HepG2 (cell line): ENCODE measurements around the gene POLQ. TPM values are rescaled to one million over a fixed set of nuclear protein-coding genes. Genes with fewer than 3 reads are reported as not detected.
"Not testable (repeated sequence)": the region's sequence is repeated elsewhere in the genome, so short reads cannot be mapped to it uniquely, and the experiment has no call there.

ENCODE experiments used
- ATAC-seq: fragments of 200-7000 bp; cut with Tn5 transposase; 3 replicates; pipeline ENCODE4 v1.9.1; 2020; ENCODE audit warnings: mild to moderate bottlenecking, moderate library complexity
- BruUV-seq: library from RNA; stranded (reverse); fragments of 400-500 nt; replicated peaks from 2 replicates; lab custom pipeline; 2021; lab: Mats Ljungman, UMichigan
- CTCF ChIA-PET: fragments of 300-600 bp; formaldehyde crosslinking; extraction: SDS; loops from one replicate; lab custom pipeline; 2021; ENCODE audit warnings: low total read pairs, inconsistent platforms, low intra/inter-chr PET ratio; lab: Yijun Ruan, JAX
- POLR2A ChIA-PET: fragments of 350-600 bp; sonication (Branson Sonifier 250); formaldehyde crosslinking; loops from one replicate; lab custom pipeline; 2020; ENCODE audit warnings: antibody characterized with exemption, inconsistent platforms; lab: Yijun Ruan, JAX
- DNase-seq: peaks from one replicate; pipeline ENCODE4 v3.0.0-alpha.2; 2015; ENCODE audit warnings: low spot score
- FAIRE-seq: peaks from 3 replicates; lab custom pipeline; 2011; peaks lifted over from hg19 to GRCh38; lab: Jason Lieb, UNC
- H2AFZ ChIP-seq: one replicate; pipeline ENCODE4 v1.6.1; 2011; ENCODE audit warnings: low read length, inconsistent platforms
- H3K27ac ChIP-seq: fragments of 300-600 bp; 3 replicates; pipeline ENCODE4 v1.8.0; 2011; ENCODE audit warnings: mixed run types, mild to moderate bottlenecking, mixed read lengths, low read length, inconsistent platforms; ENCODE audit not compliant: insufficient read depth; ENCODE audit errors: extremely low read length
- H3K27me3 ChIP-seq, 2 experiments: fragments of 200-600 bp in 1 of 2; 2 replicates in 1 of 2; 3 replicates in 1 of 2; pipeline versions ENCODE4 v1.6.0 to v1.8.0; 2011; ENCODE audit warnings: low read length in 2 of 2, mild to moderate bottlenecking in 2 of 2, moderate library complexity in 2 of 2, inconsistent platforms in 1 of 2; ENCODE audit not compliant: insufficient read depth in 2 of 2, control insufficient read depth in 1 of 2
- H3K36me3 ChIP-seq, 2 experiments: fragments of 200-600 bp in 1 of 2; replicated peaks in 1 of 2; 2 replicates in 1 of 2; 3 replicates in 1 of 2; pipeline versions ENCODE4 v1.5.1 to v1.8.0; 2011; ENCODE audit warnings: low read length in 2 of 2, inconsistent platforms in 1 of 2; ENCODE audit not compliant: insufficient read depth in 2 of 2, control insufficient read depth in 1 of 2
- H3K4me1 ChIP-seq: 2 replicates; pipeline ENCODE4 v1.5.1; 2012; ENCODE audit warnings: low read length, inconsistent platforms; ENCODE audit not compliant: insufficient read depth
- H3K4me2 ChIP-seq: 2 replicates; pipeline ENCODE4 v1.6.0; 2011; ENCODE audit warnings: low read depth, low read length, inconsistent platforms
- H3K4me3 ChIP-seq, 3 experiments: fragments of 200-600 bp in 1 of 3; sonication (generic), shearing (Covaris generic) in 1 of 3; replicated peaks in 1 of 3; 2 replicates each; pipeline ENCODE4 v1.5.1; 2011 to 2016; ENCODE audit warnings: low read length in 3 of 3, inconsistent platforms in 2 of 3, low read depth in 2 of 3, mild to moderate bottlenecking in 2 of 3, control low read depth in 1 of 3, mixed read lengths in 1 of 3; ENCODE audit not compliant: insufficient read depth in 1 of 3
- H3K79me2 ChIP-seq: one replicate; pipeline ENCODE4 v1.6.1; 2011; ENCODE audit warnings: low read length, inconsistent platforms; ENCODE audit not compliant: insufficient read depth
- H3K9ac ChIP-seq: 2 replicates; pipeline ENCODE4 v1.6.0; 2011; ENCODE audit warnings: mild to moderate bottlenecking, low read depth, low read length, inconsistent platforms; ENCODE audit not compliant: insufficient read depth
- H3K9me3 ChIP-seq: 2 replicates; pipeline ENCODE4 v1.5.1; 2012; ENCODE audit warnings: mild to moderate bottlenecking, low read length
- H4K20me1 ChIP-seq: 2 replicates; pipeline ENCODE4 v1.6.0; 2011; ENCODE audit warnings: inconsistent platforms, mild to moderate bottlenecking, low read length, moderate library complexity; ENCODE audit not compliant: insufficient read depth
- MAFF ChIP-seq: IDR thresholded peaks from 2 replicates; pipeline ENCODE4 v1.6.1; 2011; ENCODE audit warnings: low read depth, low read length, improper control_type of control experiment
- MAFK ChIP-seq, 2 experiments: IDR thresholded peaks in 1 of 2; conservative IDR thresholded peaks in 1 of 2; 2 replicates each; pipeline ENCODE4 v1.6.1; 2011; ENCODE audit warnings: improper control_type of control experiment in 2 of 2, low read length in 2 of 2
- SYNCRIP ChIP-seq: fragments of 200-400 bp; formaldehyde crosslinking; IDR thresholded peaks from 2 replicates; pipeline ENCODE4 v1.6.1; 2018; ENCODE audit warnings: mild to moderate bottlenecking, low read depth, low read length; ENCODE audit not compliant: insufficient read depth
- TBX2 ChIP-seq: sonication (generic); formaldehyde crosslinking; IDR thresholded peaks from 2 replicates; pipeline ENCODE4 v1.5.0; 2020; ENCODE audit warnings: missing genetic modification reagents, mild to moderate bottlenecking, borderline replicate concordance
- ZFP90 ChIP-seq: sonication (generic); formaldehyde crosslinking; IDR thresholded peaks from 2 replicates; pipeline ENCODE4 v1.8.0; 2022; ENCODE audit warnings: missing genetic modification reagents, mild to moderate bottlenecking, inconsistent platforms, borderline replicate concordance
- ZNF260 ChIP-seq: sonication (generic); formaldehyde crosslinking; IDR thresholded peaks from 2 replicates; pipeline ENCODE4 v1.4.0; 2020; ENCODE audit warnings: missing genetic modification reagents, low read depth, mild to moderate bottlenecking, borderline replicate concordance
- WGBS: methylation state at CpG from one replicate; pipeline ENCODE4 v1.1.6; 2017; ENCODE audit warnings: low lambda C conversion rate; 5-methylcytosine and 5-hydroxymethylcytosine counted together
- in situ Hi-C: cut with HindIII; loops from 2 replicates; pipeline ENCODE4 v1.10.0; 2017; ENCODE audit warnings: low pct_unique_long_range_greater_than_20kb; ENCODE audit not compliant: extremely low pct_ligation_motif_present
- intact Hi-C: fragments of 100-400 bp; cut with micrococcal nuclease; formaldehyde crosslinking; loops from one replicate; pipeline ENCODE4 v1.10.0; 2022; ENCODE audit not compliant: unreplicated experiment
- polyA plus RNA-seq, 8 experiments: library from polyadenylated mRNA; depleted of rRNA in 3 of 8; stranded (reverse) in 7 of 8; unstranded in 1 of 8; fragments of >200 nt; fragmentation: Illumina TruSeq in 4 of 8; extraction: Trizol in 4 of 8; gene quantifications; 2 replicates each; pipeline versions ENCODE4 v1.2.1 to v1.2.3, GENCODE V29; 2011 to 2016; ENCODE audit warnings: low read depth in 4 of 8, missing spikeins in 1 of 8, mixed read lengths in 1 of 8; ENCODE audit not compliant: insufficient read depth in 1 of 8
- total RNA-seq, 5 experiments: library from RNA; depleted of rRNA; stranded (reverse); fragments of >200 nt; fragmentation: Illumina TruSeq; extraction: Trizol; gene quantifications; 2 replicates each; pipeline ENCODE4 v1.2.3, GENCODE V29; 2016; ENCODE audit warnings: low read depth in 1 of 5
- TF ChIP-seq, protein P1 (sequence below): sonication (generic); formaldehyde crosslinking; IDR thresholded peaks from 2 replicates; pipeline ENCODE4 v1.8.1; 2023; ENCODE audit warnings: mild to moderate bottlenecking, missing genetic modification reagents

Gene POLQ
- total and polyA plus RNA-seq, 2 of the 13 experiments (the other 11 are each of a cell fraction or from before 2014, with no cell fraction given), result 2.5 to 18.6 TPM

DNA sequence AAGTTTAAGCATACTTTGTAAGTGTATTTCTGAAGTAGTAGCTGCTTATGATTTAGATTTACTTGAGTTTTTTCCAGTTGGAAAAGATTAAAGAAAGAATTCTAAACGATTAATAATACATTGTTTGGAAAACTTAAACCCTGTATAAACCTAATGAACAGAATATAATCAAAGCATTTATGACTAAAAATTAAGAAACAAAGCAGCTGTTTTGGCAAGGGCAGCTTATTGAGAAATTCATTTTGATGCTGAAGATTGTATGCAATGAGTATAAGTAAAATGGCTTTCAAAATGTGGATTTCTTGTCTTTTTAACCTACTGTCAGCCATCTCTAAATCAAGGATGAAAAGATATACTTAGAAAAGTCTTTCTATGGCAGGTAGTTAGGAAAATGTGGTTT lies 140.2 kb downstream of the POLQ start (continued):
- TF ChIP-seq, protein P1, sequence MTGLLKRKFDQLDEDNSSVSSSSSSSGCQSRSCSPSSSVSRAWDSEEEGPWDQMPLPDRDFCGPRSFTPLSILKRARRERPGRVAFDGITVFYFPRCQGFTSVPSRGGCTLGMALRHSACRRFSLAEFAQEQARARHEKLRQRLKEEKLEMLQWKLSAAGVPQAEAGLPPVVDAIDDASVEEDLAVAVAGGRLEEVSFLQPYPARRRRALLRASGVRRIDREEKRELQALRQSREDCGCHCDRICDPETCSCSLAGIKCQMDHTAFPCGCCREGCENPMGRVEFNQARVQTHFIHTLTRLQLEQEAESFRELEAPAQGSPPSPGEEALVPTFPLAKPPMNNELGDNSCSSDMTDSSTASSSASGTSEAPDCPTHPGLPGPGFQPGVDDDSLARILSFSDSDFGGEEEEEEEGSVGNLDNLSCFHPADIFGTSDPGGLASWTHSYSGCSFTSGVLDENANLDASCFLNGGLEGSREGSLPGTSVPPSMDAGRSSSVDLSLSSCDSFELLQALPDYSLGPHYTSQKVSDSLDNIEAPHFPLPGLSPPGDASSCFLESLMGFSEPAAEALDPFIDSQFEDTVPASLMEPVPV (CRISPR knock-in tag), result no peak
- TF ChIP-seq TBX2 (CRISPR knock-in tag), result no peak
- TF ChIP-seq, all 625 proteins: peak for 0

DNA sequence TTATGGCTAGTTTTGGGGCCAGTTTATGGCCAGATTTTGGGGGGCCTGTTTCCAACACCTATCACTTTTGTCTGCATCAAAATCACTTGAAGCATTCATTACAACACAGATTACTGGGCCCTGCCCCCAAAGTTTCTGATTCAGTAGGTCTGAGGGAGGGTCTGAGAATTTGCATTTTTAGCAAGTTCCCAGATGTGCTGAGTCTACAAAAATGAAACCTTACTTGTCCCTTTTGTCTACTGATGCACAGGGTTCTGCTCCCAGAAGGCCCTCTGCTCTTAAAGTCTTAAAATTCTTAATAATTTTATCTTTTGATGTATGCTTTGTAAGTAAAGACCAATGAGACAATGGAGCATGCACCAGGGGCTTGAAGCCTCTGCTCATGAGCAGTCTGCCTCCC lies 146.0 kb downstream of the POLQ start:
- no TSS peak for BruUV-seq
- Histone ChIP-seq H3K27me3 (peaks cover 0 to 5% of the 10 kb centered on the region in 2 experiments; a peak in 1 of 5 replicates), H3K4me1 (no peaks in the 10 kb centered on the region)
- TF ChIP-seq MAFK (conservative IDR thresholded peaks at IDR 0.05 in 1 of 2, IDR thresholded peaks at IDR 0.05 in 1 of 2; ENCODE audit: low read length in 2 of 2), result peak; percentile 43 to 84; a peak in 3 of 4 replicates
- no peak for TF ChIP-seq ZNF260
- no peak for TF ChIP-seq SYNCRIP
- TF ChIP-seq MAFF, result peak; percentile 77
- no peak for TF ChIP-seq ZFP90
- TF ChIP-seq, all 625 proteins: peak for 2
- in situ Hi-C loops, result no loop called here
- POLR2A ChIA-PET, result no interaction called here
- intact Hi-C loops, result no loop called here
- peak overlapping the region; percentile 2; the same call in 1 of the 2 replicates for H3K4me2 ChIP-seq
- no peaks in the 10 kb centered on the region for H3K36me3 ChIP-seq
- no peak for ATAC-seq
- no peak for FAIRE-seq
- no peak for DNase-seq
- no peak overlapping the region for H3K4me3 ChIP-seq
- H3K9me3 ChIP-seq, result no peaks in the 10 kb centered on the region
- no peak overlapping the region for H3K27ac ChIP-seq
- no peak overlapping the region for H2AFZ ChIP-seq
- H3K9ac ChIP-seq, result no peak overlapping the region
- H4K20me1 ChIP-seq, result no peaks in the 10 kb centered on the region
- CTCF ChIA-PET, result no interaction called here
- H3K79me2 ChIP-seq, result no peaks in the 10 kb centered on the region

DNA sequence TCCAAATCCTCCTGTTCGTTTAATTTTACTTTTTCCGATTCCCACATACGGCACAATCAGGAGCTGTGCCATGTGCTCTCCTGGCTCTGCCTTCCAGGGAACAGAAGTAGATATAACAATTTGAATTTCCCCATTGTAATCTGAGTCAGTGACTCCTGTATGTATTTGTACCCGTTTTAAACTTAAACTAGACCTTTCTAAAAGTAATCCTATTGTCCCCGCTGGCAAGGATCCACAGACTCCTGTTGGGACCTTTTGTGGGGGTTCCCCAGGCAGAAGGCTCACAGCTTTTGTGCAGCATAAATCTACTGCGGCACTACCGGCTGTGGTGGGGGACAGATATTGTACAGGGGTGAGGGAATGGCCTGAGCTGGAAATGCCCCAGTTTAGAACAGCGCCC lies 147.7 kb downstream of the POLQ start:
- BruUV-seq, result not testable (repeated sequence)

DNA sequence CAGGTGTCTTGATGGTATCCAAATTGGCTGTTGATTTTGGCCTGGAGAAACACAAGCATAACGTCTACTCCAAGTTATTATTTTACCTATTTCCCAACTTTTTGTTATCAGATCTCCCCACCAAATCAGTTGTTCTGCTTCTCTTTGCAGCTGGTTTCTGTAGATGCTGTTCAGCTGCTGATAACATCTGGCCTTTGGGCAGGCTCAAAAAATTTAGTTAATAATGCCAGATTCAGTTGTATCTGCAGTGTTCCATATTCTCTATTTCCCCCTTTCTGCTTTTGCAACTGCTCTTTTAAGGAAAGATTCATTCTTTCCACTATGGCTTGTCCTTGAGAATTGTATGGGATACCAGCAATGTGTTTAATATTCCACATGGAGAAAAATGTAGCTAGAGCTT lies 149.8 kb downstream of the POLQ start:
- H3K9ac ChIP-seq, CTCF ChIA-PET, in situ Hi-C loops, POLR2A ChIA-PET, ATAC-seq, FAIRE-seq, H3K27ac ChIP-seq, H3K9me3 ChIP-seq, H2AFZ ChIP-seq, H3K4me3 ChIP-seq, H3K4me2 ChIP-seq, H3K79me2 ChIP-seq, intact Hi-C loops, H3K36me3 ChIP-seq, H3K27me3 ChIP-seq, H3K4me1 ChIP-seq, H4K20me1 ChIP-seq, DNase-seq, BruUV-seq: not testable (repeated sequence)
- no CpG with 5 or more reads among the region's 1 CpG for WGBS

More for the DNA sequence above, 147.7 kb downstream of the POLQ start:
- H3K36me3 ChIP-seq, H3K9ac ChIP-seq, H3K4me3 ChIP-seq, H3K27ac ChIP-seq, POLR2A ChIA-PET, DNase-seq, H4K20me1 ChIP-seq, CTCF ChIA-PET, ATAC-seq, H3K4me2 ChIP-seq, intact Hi-C loops, H3K9me3 ChIP-seq, H3K27me3 ChIP-seq, FAIRE-seq, H3K4me1 ChIP-seq, H2AFZ ChIP-seq, in situ Hi-C loops, H3K79me2 ChIP-seq: not testable (repeated sequence)
- WGBS, result 41% methylated on average over 8 of the region's 8 CpGs
